K562 (cell line): ENCODE measurements around the gene SPTLC3. TPM values are rescaled to one million over a fixed set of nuclear protein-coding genes. Genes with fewer than 3 reads are reported as not detected.

Experiments used
- ARHGAP35 ChIP-seq: fragments of 450-650 bp; IDR thresholded peaks from 2 replicates; pipeline ENCODE4 v1.6.1; 2018; ENCODE audit not compliant: partially characterized antibody
- FOXK2 ChIP-seq, 2 experiments: fragments of 450-650 bp; IDR thresholded peaks in 1 of 2; conservative IDR thresholded peaks in 1 of 2; 2 replicates each; pipeline ENCODE4 v1.6.1; 2016; ENCODE audit warnings: low read depth in 2 of 2, mild to moderate bottlenecking in 1 of 2
- HNRNPH1 ChIP-seq: fragments of 200-400 bp; formaldehyde crosslinking; optimal IDR thresholded peaks from 2 replicates; pipeline ENCODE3; 2017; ENCODE audit warnings: low read depth, mild to moderate bottlenecking, low read length, moderate library complexity
- ZNF764 ChIP-seq: fragments of 250-450 bp; sonication (Bioruptor Pico); IDR thresholded peaks from 2 replicates; pipeline ENCODE4 v1.4.0; 2020; ENCODE audit warnings: low read depth, mild to moderate bottlenecking, moderate library complexity
- polyA plus RNA-seq, 8 experiments: library from polyadenylated mRNA; depleted of rRNA in 4 of 8; stranded (reverse) in 5 of 8; unstranded in 3 of 8; fragments of >200 nt; fragmentation: Nextera tagmentation in 2 of 8; fragmentation: Illumina TruSeq in 1 of 8; extraction: Ambion mirVana in 2 of 8; extraction: Trizol in 1 of 8; gene quantifications; 2 replicates each; pipeline versions ENCODE4 v1.2.1 to v1.2.3, GENCODE V29; 2011 to 2014; ENCODE audit warnings: inconsistent platforms in 1 of 8, missing spikeins in 1 of 8
- total RNA-seq, 7 experiments: library from RNA; depleted of rRNA in 6 of 7; stranded (reverse); fragments of >200 nt in 6 of 7; fragmentation: Illumina TruSeq in 2 of 7; extraction: Trizol in 2 of 7; gene quantifications; 2 replicates each; pipeline versions ENCODE4 v1.2.1 to v1.2.3, GENCODE V29; 2011 to 2021; ENCODE audit warnings: low replicate concordance in 1 of 7
- TF ChIP-seq, protein P1 (sequence below): fragments of 250-450 bp; sonication (Bioruptor Pico); IDR thresholded peaks from 2 replicates; pipeline ENCODE4 v1.4.0; 2020; ENCODE audit warnings: mild to moderate bottlenecking, moderate library complexity
- TF ChIP-seq, protein P2 (sequence below): sonication (generic); formaldehyde crosslinking; IDR thresholded peaks from 2 replicates; pipeline ENCODE4 v1.4.0; 2020; ENCODE audit warnings: mild to moderate bottlenecking, missing genetic modification reagents
- TF ChIP-seq, protein P3 (sequence below): fragments of 200-800 bp; sonication (Bioruptor generic); IDR thresholded peaks from 2 replicates; pipeline ENCODE4 v1.6.1; 2017; ENCODE audit warnings: missing genetic modification characterization, missing compliant biosample characterization
- TF ChIP-seq, protein P4 (sequence below): sonication (generic); formaldehyde crosslinking; IDR thresholded peaks from 2 replicates; pipeline ENCODE4 v1.9.0; 2022; ENCODE audit warnings: mild to moderate bottlenecking, missing genetic modification reagents

SPTLC3 gene
- total and polyA plus RNA-seq, 9 of the 15 experiments (the other 6 are each of a cell fraction or from before 2014, with no cell fraction given), result not detected

- TF ChIP-seq, protein P1, sequence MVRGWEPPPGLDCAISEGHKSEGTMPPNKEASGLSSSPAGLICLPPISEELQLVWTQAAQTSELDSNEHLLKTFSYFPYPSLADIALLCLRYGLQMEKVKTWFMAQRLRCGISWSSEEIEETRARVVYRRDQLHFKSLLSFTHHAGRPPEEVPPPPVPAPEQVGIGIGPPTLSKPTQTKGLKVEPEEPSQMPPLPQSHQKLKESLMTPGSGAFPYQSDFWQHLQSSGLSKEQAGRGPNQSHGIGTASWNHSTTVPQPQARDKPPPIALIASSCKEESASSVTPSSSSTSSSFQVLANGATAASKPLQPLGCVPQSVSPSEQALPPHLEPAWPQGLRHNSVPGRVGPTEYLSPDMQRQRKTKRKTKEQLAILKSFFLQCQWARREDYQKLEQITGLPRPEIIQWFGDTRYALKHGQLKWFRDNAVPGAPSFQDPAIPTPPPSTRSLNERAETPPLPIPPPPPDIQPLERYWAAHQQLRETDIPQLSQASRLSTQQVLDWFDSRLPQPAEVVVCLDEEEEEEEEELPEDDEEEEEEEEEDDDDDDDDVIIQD (CRISPR knock-in tag), result no peak
- no peak for TF ChIP-seq HNRNPH1
- TF ChIP-seq ZNF764 (CRISPR knock-in tag), result no peak
- TF ChIP-seq, protein P2, sequence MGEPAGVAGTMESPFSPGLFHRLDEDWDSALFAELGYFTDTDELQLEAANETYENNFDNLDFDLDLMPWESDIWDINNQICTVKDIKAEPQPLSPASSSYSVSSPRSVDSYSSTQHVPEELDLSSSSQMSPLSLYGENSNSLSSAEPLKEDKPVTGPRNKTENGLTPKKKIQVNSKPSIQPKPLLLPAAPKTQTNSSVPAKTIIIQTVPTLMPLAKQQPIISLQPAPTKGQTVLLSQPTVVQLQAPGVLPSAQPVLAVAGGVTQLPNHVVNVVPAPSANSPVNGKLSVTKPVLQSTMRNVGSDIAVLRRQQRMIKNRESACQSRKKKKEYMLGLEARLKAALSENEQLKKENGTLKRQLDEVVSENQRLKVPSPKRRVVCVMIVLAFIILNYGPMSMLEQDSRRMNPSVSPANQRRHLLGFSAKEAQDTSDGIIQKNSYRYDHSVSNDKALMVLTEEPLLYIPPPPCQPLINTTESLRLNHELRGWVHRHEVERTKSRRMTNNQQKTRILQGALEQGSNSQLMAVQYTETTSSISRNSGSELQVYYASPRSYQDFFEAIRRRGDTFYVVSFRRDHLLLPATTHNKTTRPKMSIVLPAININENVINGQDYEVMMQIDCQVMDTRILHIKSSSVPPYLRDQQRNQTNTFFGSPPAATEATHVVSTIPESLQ (CRISPR knock-in tag), result no peak
- no peak for TF ChIP-seq ARHGAP35
- TF ChIP-seq, protein P3, sequence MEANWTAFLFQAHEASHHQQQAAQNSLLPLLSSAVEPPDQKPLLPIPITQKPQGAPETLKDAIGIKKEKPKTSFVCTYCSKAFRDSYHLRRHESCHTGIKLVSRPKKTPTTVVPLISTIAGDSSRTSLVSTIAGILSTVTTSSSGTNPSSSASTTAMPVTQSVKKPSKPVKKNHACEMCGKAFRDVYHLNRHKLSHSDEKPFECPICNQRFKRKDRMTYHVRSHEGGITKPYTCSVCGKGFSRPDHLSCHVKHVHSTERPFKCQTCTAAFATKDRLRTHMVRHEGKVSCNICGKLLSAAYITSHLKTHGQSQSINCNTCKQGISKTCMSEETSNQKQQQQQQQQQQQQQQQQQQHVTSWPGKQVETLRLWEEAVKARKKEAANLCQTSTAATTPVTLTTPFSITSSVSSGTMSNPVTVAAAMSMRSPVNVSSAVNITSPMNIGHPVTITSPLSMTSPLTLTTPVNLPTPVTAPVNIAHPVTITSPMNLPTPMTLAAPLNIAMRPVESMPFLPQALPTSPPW (CRISPR knock-in tag), result no peak
- TF ChIP-seq, protein P4, sequence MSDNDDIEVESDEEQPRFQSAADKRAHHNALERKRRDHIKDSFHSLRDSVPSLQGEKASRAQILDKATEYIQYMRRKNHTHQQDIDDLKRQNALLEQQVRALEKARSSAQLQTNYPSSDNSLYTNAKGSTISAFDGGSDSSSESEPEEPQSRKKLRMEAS (CRISPR knock-in tag), result no peak
- no peak for TF ChIP-seq FOXK2 (conservative IDR thresholded peaks at IDR 0.05 in 1 of 2, IDR thresholded peaks at IDR 0.05 in 1 of 2; ENCODE audit: low read depth in 2 of 2)
Observed at GRCh38 chr20:12978126-12978394, 30.7 kb upstream of the SPTLC3 start (continued).
